GF-D8 (cell line): ENCODE measurements around the gene CCDC154.
"Not testable (repeated sequence)": the region's sequence is repeated elsewhere in the genome, so short reads cannot be mapped to it uniquely, and the experiment has no call there.

Experiments used
- DNase-seq: peaks from one replicate; lab custom pipeline; 2025; lab: John Stamatoyannopoulos, UW

The CCDC154 gene

GRCh38 chr16:1453316-1453715, 9.0 kb upstream of the CCDC154 start:
- DNase-seq, result no peak

- DNase-seq, result no peak
These were observed 8.2 kb upstream of the CCDC154 start for GRCh38 chr16:1452530-1452929.

- DNase-seq, result no peak
These were observed 7.5 kb upstream of the CCDC154 start for GRCh38 chr16:1451702-1452392.

DNA sequence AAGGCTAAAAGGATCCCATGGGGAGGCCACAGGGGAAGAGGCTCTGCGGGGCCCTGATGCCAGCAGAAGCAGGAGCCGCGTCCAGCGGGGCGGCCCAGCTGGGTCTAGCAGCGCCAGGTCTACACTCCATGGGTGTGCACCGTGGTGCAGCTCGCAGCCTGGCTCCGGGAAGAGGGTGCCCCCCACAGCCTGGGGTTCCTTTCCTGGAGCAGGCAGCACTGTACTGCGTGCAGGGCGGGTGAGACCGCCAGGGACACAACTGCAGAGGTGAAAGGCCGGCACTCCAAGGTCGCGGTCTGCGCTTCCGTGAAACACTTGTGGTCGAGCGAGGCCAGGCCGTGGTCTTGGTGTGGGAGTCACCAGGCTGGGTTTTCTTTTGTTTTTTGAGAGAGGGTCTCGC, 6.5 kb upstream of the CCDC154 start:
- no peak for DNase-seq

DNA sequence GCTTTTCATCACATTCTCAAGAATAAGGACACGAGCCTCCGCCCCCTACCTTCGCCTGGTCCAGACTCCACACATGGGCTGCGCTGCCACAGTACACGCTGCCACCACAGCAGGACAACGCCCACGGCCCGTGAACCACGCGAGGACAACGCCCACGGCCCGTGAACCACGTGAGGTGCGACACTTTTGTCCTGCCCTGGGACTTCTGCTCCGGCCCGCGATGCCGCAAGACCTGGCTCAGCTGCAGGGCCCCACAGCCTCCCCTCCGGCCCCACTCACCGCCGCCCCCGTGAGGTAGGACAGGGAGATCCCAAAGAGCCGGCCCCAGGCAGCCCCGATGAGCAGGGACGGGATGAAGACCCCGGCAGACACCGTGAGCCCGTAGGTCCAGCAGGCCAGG, 5.9 kb upstream of the CCDC154 start:
- no peak for DNase-seq

GRCh38 chr16:1449201-1449788, 4.9 kb upstream of the CCDC154 start:
- no peak for DNase-seq

DNA sequence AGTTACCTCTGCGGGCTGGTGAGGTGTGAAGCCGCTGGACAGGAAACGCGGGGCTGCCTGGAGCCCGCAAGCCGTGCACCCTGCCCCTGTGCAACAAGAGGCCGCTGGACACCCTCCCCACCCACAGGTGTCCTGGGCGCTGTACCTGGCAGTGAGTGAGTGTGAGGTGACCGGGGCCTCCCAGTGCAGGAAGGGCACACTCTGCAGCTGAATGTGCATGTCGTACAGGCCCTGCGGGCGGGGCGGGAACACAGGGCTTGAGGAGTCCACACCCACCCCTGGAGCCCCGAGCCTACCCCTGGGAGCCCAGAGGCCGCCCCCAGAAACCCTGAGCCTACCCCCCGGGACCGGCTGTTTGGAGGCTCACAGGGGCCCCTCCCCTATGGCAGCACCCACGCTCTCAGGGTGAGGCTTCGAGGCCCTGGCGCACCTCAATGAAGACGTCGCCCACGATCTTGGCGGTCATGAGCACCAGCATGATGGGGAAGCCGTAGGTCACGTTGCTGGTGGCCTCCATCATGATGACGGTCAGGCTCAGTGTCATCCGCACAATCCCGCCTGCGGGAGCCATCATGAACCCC, 4.3 kb upstream of the CCDC154 start:
- no peak for DNase-seq

DNA sequence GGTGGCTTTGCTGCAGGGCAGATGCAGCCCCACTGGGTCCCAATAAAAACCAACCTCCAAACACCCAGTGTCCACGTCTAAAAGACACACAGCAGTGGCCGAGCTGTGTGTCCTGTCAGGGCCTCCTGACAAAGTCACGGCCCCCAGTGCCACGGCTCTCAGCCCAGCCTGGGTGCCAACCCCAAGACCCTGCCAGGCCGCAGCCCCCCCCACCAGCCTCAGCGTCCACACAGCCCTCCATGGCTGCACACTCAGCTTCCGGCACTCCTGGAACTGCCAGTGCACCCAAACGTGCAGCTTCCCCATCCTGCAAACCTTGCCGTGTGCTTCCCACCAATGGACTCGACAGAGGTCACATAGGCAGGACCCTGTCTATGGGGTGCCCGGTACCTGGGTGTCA, 3.6 kb upstream of the CCDC154 start:
- DNase-seq, result no peak

- no peak for DNase-seq
These were observed 2.1 kb upstream of the CCDC154 start for GRCh38 chr16:1446296-1447080.

DNA sequence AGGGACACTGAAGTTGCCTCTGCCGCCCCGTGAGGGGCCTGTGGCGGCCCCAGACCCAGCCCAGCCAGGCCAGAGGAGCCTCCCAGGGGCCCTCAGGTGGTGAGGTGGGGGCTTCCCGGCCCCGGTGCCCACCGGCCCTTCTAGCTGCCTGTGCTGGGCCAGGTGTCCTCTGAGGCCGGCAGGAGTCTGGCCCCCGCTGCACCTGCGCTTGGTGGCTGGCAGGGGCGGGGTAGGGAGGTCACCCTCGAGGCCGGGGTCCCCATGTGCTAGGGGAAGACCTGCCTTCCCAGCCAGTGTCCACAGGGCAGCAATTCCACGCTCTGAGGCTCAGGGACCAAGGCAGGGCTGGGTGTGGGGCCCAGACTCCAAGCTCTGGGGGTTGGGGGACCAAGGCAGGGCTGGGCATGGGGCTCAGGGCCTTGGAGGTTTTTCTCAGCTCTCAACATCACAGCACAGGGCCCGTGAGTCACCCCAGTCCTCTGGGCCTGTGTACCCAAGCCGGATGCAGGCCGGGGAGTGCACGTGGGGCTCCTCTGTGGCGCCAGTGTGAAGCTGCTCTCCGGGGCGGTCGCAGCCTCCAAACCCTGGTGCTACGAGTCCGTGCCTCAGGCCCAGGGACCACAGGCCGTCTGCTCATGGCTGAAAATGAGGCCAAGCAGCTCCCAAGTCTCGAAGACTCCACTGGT, 1.3 kb upstream of the CCDC154 start:
- DNase-seq, result no peak

GRCh38 chr16:1444730-1445517, 568 bp upstream of the CCDC154 start:
- DNase-seq, result no peak

DNA sequence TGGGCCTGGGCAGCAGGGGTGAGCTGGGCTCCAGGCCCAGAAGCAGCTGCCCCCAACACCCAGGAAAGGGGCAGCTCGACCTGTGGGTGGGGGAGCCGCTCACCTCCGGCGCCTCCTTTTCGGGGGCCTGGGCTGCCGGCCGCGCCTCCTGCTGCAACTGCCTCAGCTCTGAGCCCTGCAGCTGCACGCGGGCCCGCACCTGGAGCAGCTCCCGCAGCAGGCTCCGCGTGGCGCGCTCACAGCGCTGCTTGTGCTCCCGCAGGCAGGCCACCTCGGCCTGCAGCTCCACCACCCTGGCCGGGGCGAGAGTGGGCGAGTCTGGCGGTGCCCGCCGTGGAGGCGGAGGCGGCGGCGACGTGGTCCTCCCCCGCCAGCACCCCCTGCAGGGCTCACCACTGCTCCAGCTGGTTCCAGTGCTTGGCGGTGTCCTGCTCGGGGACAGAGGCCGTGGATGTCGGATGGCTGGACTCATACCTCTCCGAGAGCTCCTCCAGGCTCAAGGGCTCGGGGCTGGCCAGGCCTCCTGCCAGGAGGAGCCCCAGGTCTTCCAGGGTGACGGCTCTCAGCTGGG, 868 bp downstream of the CCDC154 start:
- DNase-seq, result no peak

- DNase-seq, result no peak
These were observed 1.7 kb downstream of the CCDC154 start for GRCh38 chr16:1442697-1443096.

DNA sequence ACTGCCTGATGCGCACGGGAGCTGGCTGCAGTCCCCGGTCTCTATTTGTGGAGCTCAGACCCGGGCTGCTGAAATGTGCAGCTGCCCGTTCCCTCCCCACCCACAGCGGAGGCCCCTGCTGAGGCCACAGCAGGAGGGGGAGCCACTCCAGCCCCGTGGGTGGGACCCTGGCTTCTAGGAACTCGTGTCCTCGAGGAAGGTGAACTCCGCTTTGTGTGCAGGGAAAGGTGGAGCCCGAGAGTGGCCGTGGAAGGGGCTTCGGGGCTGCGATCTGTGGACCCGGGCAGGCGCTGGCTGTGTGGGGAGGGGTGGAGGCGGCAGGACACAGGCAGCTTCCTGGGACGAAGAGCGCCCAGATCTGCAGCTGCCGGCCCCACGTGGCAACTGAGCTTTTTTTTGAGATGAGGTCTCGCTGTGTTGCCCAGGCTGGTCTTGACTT, 2.9 kb downstream of the CCDC154 start:
- no peak for DNase-seq

GRCh38 chr16:1439699-1440074, 4.7 kb downstream of the CCDC154 start:
- DNase-seq, result not testable (repeated sequence)

- DNase-seq, result no peak
These were observed 5.2 kb downstream of the CCDC154 start for GRCh38 chr16:1439058-1439698.

- DNase-seq, result no peak
These were observed 5.9 kb downstream of the CCDC154 start for GRCh38 chr16:1438229-1439057.

- no peak for DNase-seq
These were observed 6.8 kb downstream of the CCDC154 start for GRCh38 chr16:1437606-1438005.

DNA sequence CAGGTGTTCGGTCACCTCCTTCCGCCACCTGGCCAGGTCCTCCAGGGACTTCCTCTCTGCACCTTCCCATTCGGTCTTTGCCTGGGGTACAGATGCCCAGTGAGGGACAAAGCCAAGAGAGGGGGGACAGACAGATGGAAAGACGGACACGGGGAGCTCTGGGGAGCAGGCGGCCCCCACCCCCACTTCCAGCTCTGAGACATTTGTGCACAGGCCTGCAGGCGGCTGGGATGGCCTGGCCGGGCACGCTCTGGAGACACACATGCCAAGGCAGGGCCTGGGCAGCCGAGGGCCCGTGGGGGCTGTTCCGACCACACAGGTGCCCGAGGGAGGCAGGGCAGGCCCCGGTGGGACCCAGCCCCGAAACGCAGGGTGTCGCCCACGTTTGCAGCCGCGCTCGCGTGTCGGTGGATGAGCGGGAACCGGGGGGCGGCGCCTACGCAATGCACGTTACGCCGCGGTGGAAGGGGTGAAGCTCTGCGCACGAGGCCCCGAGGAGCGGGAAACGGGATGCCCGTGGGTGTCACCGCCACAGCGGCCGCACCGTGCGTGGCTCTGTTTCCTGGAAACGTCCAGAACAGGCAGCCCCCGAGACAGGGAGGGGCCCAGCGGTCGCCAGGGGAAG, 7.5 kb downstream of the CCDC154 start:
- no peak for DNase-seq
